Calu3 (cell line): ENCODE measurements around the gene TTC17. TPM values are rescaled to one million over a fixed set of nuclear protein-coding genes. Genes with fewer than 3 reads are reported as not detected.

Source experiments
- BruUV-seq: library from RNA; stranded (reverse); fragments of 400-500 nt; replicated peaks from 2 replicates; lab custom pipeline; 2021; lab: Mats Ljungman, UMichigan
- CTCF ChIA-PET: fragments of 300-600 bp; sonication (Branson Sonifier 250); formaldehyde crosslinking; loops from one replicate; lab custom pipeline; 2022; ENCODE audit warnings: antibody characterized with exemption; lab: Charles Lee
- DNase-seq: peaks from one replicate; pipeline ENCODE4 v3.0.0; 2022
- H3K27ac Mint-ChIP-seq: one replicate; pipeline ENCODE4 v1.8.0; 2022; ENCODE audit warnings: mixed read lengths; ENCODE audit not compliant: unreplicated experiment
- H3K27me3 Mint-ChIP-seq: one replicate; pipeline ENCODE4 v1.8.0; 2022; ENCODE audit warnings: mixed read lengths; ENCODE audit not compliant: unreplicated experiment
- H3K36me3 Mint-ChIP-seq: one replicate; pipeline ENCODE4 v1.8.0; 2022; ENCODE audit warnings: mild to moderate bottlenecking, moderate library complexity, mixed read lengths; ENCODE audit not compliant: insufficient read depth, unreplicated experiment
- H3K4me1 Mint-ChIP-seq: one replicate; pipeline ENCODE4 v1.8.0; 2022; ENCODE audit warnings: mild to moderate bottlenecking, low read depth, mixed read lengths; ENCODE audit not compliant: unreplicated experiment
- H3K4me3 Mint-ChIP-seq: one replicate; pipeline ENCODE4 v1.8.0; 2022; ENCODE audit warnings: mild to moderate bottlenecking, low read depth, moderate library complexity, mixed read lengths; ENCODE audit not compliant: unreplicated experiment
- H3K9me3 Mint-ChIP-seq: one replicate; pipeline ENCODE4 v1.8.0; 2022; ENCODE audit warnings: low read depth, mixed read lengths; ENCODE audit not compliant: unreplicated experiment
- CTCF ChIP-seq: fragments of 200-600 bp; IDR thresholded peaks from one replicate; pipeline ENCODE4 v1.8.0; 2022; ENCODE audit warnings: antibody characterized with exemption; ENCODE audit not compliant: unreplicated experiment
- intact Hi-C: fragments of 100-400 bp; cut with micrococcal nuclease; formaldehyde crosslinking; loops from one replicate; pipeline ENCODE4 v1.10.0; 2022; ENCODE audit not compliant: unreplicated experiment
- total RNA-seq: library from RNA; stranded (reverse); gene quantifications from 2 replicates; pipeline ENCODE4 v1.2.3, GENCODE V29; 2022

Gene TTC17
- total RNA-seq, 1 experiment from 2014 or later: 77.7 TPM

GRCh38 chr11:43354311-43354710 is 4.4 kb upstream of the TTC17 start:
- DNase-seq: no peak
- Mint-ChIP-seq H3K4me1 (peaks cover 7% of the 10 kb centered on the region), H3K27ac (no peak overlapping the region), H3K9me3 (no peaks in the 10 kb centered on the region), H3K4me3 (no peak overlapping the region), H3K27me3 (no peaks in the 10 kb centered on the region), H3K36me3 (peaks cover 19% of the 10 kb centered on the region)
- intact Hi-C loops: no loop called here
- CTCF ChIA-PET: no interaction called here
- no TSS peak for BruUV-seq
- TF ChIP-seq CTCF: no peak

- Mint-ChIP-seq H3K9me3 (no peaks in the 10 kb centered on the region), H3K27ac (no peak overlapping the region), H3K36me3 (peaks cover 31% of the 10 kb centered on the region), H3K4me3 (no peak overlapping the region), H3K4me1 (peaks cover 19% of the 10 kb centered on the region), H3K27me3 (no peaks in the 10 kb centered on the region)
- intact Hi-C loops: no loop called here
- CTCF ChIA-PET: interaction anchor here (0.6 to 1.0 kb wide), 2 partner anchors 12 to 44 kb away, joined by 5 to 7 read pairs; partner anchors contain the start of gene API5
- no TSS peak for BruUV-seq
- no peak for DNase-seq
- TF ChIP-seq CTCF: no peak
Observed at GRCh38 chr11:43356336-43356735, 2.4 kb upstream of the TTC17 start.

GRCh38 chr11:43358279-43358800 is 380 bp upstream of the TTC17 start:
- TF ChIP-seq CTCF: no peak
- peak overlapping the region; percentile 89 for H3K27ac Mint-ChIP-seq
- BruUV-seq: TSS peak; percentile 93
- peaks cover 11% of the 10 kb centered on the region for H3K4me1 Mint-ChIP-seq
- DNase-seq: no peak
- H3K9me3 Mint-ChIP-seq: no peaks in the 10 kb centered on the region
- peaks cover 25% of the 10 kb centered on the region for H3K36me3 Mint-ChIP-seq
- intact Hi-C loops: no loop called here
- H3K4me3 Mint-ChIP-seq: peak overlapping the region; percentile 82
- CTCF ChIA-PET: interaction anchor here (0.6 to 1.5 kb wide), 4 partner anchors 21 to 182 kb away, joined by 3 to 7 read pairs (median 4); partner anchors contain the start of gene API5
- no peaks in the 10 kb centered on the region for H3K27me3 Mint-ChIP-seq

- H3K27me3 Mint-ChIP-seq: no peaks in the 10 kb centered on the region
- intact Hi-C loops: no loop called here
- no peak for TF ChIP-seq CTCF
- CTCF ChIA-PET: interaction anchor here (1.4 to 1.5 kb wide), 2 partner anchors 48 to 76 kb away, joined by 4 to 7 read pairs; partner anchors contain the start of gene API5
- BruUV-seq: no TSS peak
- peaks cover 25% of the 10 kb centered on the region for H3K36me3 Mint-ChIP-seq
- H3K4me3 Mint-ChIP-seq: peak overlapping the region; percentile 82
- H3K9me3 Mint-ChIP-seq: no peaks in the 10 kb centered on the region
- H3K4me1 Mint-ChIP-seq: peaks cover 11% of the 10 kb centered on the region
- peak overlapping the region; percentile 89 for H3K27ac Mint-ChIP-seq
- no peak for DNase-seq
Observed at GRCh38 chr11:43359422-43359818, 700 bp downstream of the TTC17 start.
